GM23338 (cell line): ENCODE results near the gene CCL14. TPM values are rescaled to one million over a fixed set of nuclear protein-coding genes. Genes with fewer than 3 reads are reported as not detected.

ENCODE experiments used
- ATAC-seq: fragments of 200-7000 bp; cut with Tn5 transposase; 3 replicates; pipeline ENCODE4 v1.9.1; 2020
- DNase-seq: peaks from one replicate; pipeline ENCODE4 v3.0.0-alpha.2; 2015; ENCODE audit warnings: low spot score
- H2AFZ ChIP-seq: fragments of 200-600 bp; sonication (generic); 2 replicates; pipeline ENCODE4 v1.8.0; 2016; ENCODE audit warnings: antibody characterized with exemption, mild to moderate bottlenecking, moderate library complexity
- H3F3A ChIP-seq: fragments of 200-600 bp; sonication (generic); replicated peaks from 2 replicates; pipeline ENCODE4 v1.8.0; 2017; ENCODE audit warnings: antibody characterized with exemption, mixed run types, low read depth
- H3K27ac ChIP-seq: fragments of 200-600 bp; sonication (generic); 2 replicates; pipeline ENCODE4 v1.6.1; 2016; ENCODE audit warnings: low read depth
- H3K27me3 ChIP-seq: fragments of 200-600 bp; sonication (generic); 2 replicates; pipeline ENCODE4 v1.8.0; 2016; ENCODE audit warnings: mild to moderate bottlenecking, mixed run types, moderate library complexity; ENCODE audit not compliant: insufficient read depth
- H3K36me3 ChIP-seq: fragments of 200-600 bp; sonication (generic); 2 replicates; pipeline ENCODE4 v1.8.0; 2016; ENCODE audit warnings: mild to moderate bottlenecking; ENCODE audit not compliant: insufficient read depth
- H3K4me1 ChIP-seq: fragments of 200-600 bp; sonication (generic); 2 replicates; pipeline ENCODE4 v1.8.0; 2016; ENCODE audit warnings: mild to moderate bottlenecking, moderate library complexity; ENCODE audit not compliant: insufficient read depth
- H3K4me2 ChIP-seq: fragments of 200-600 bp; sonication (generic); 2 replicates; pipeline ENCODE4 v1.7.1; 2017; ENCODE audit warnings: mixed run types
- H3K4me3 ChIP-seq: fragments of 200-600 bp; sonication (generic); 2 replicates; pipeline ENCODE4 v1.6.1; 2016; ENCODE audit warnings: mixed run types
- H3K79me2 ChIP-seq: fragments of 200-600 bp; sonication (generic); replicated peaks from 2 replicates; pipeline ENCODE4 v1.8.0; 2017; ENCODE audit warnings: mild to moderate bottlenecking; ENCODE audit not compliant: insufficient read depth
- H3K9me2 ChIP-seq: fragments of 200-600 bp; sonication (generic); 2 replicates; pipeline ENCODE4 v1.8.0; 2017; ENCODE audit not compliant: insufficient read depth
- H4K20me1 ChIP-seq: fragments of 200-600 bp; sonication (generic); replicated peaks from 2 replicates; pipeline ENCODE4 v1.8.0; 2017; ENCODE audit warnings: mild to moderate bottlenecking; ENCODE audit not compliant: insufficient read depth
- H3K27ac Mint-ChIP-seq: 2 replicates; pipeline ENCODE4 v1.8.0; 2020; ENCODE audit warnings: inconsistent platforms, mild to moderate bottlenecking, moderate library complexity, mixed read lengths
- H3K27me3 Mint-ChIP-seq: 3 replicates; pipeline ENCODE4 v1.8.0; 2022; ENCODE audit warnings: low read depth, mild to moderate bottlenecking, moderate library complexity, mixed read lengths, inconsistent platforms; ENCODE audit not compliant: insufficient read depth, poor library complexity
- H3K36me3 Mint-ChIP-seq: 3 replicates; pipeline ENCODE4 v1.8.0; 2021; ENCODE audit warnings: low read depth, mild to moderate bottlenecking, inconsistent platforms, moderate library complexity, mixed read lengths
- H3K4me1 Mint-ChIP-seq: 3 replicates; pipeline ENCODE4 v1.8.0; 2020; ENCODE audit warnings: mild to moderate bottlenecking, inconsistent platforms, mixed read lengths
- H3K4me3 Mint-ChIP-seq: 3 replicates; pipeline ENCODE4 v1.8.0; 2021; ENCODE audit warnings: moderate library complexity, mild to moderate bottlenecking, inconsistent platforms, mixed read lengths
- H3K9me3 Mint-ChIP-seq: 3 replicates; pipeline ENCODE4 v1.8.0; 2020; ENCODE audit warnings: moderate library complexity, mild to moderate bottlenecking, inconsistent platforms, mixed read lengths
- CREB1 ChIP-seq: fragments of 250-450 bp; sonication (Bioruptor Pico); IDR thresholded peaks from 2 replicates; pipeline ENCODE4 v1.5.0; 2020; ENCODE audit warnings: low read depth, mild to moderate bottlenecking, moderate library complexity
- EZH2phosphoT487 ChIP-seq: fragments of 200-600 bp; sonication (generic); IDR thresholded peaks from one replicate; pipeline ENCODE4 v1.8.1; 2018; ENCODE audit warnings: antibody characterized with exemption; ENCODE audit not compliant: unreplicated experiment
- NANOG ChIP-seq: IDR thresholded peaks from 2 replicates; pipeline ENCODE4 v1.6.1; 2016; ENCODE audit warnings: antibody characterized with exemption, borderline replicate concordance
- POLR2AphosphoS5 ChIP-seq: IDR thresholded peaks from 2 replicates; pipeline ENCODE4 v1.6.1; 2016; ENCODE audit warnings: antibody characterized with exemption, low read depth
- STAT1 ChIP-seq: IDR thresholded peaks from one replicate; pipeline ENCODE4 v1.6.1; 2016; ENCODE audit warnings: antibody characterized with exemption; ENCODE audit not compliant: unreplicated experiment
- ZNF331 ChIP-seq: fragments of 250-450 bp; sonication (Bioruptor Pico); IDR thresholded peaks from 2 replicates; pipeline ENCODE4 v1.5.0; 2020; ENCODE audit warnings: low read depth, mild to moderate bottlenecking, moderate library complexity
- polyA plus RNA-seq: library from polyadenylated mRNA; unstranded; fragments of >200 nt; fragmentation: Nextera tagmentation; extraction: Ambion mirVana; gene quantifications from 2 replicates; pipeline ENCODE4 v1.2.1, GENCODE V29; 2016
- total RNA-seq: library from RNA; depleted of rRNA; stranded (reverse); fragments of >200 nt; shearing (Covaris generic); gene quantifications from 2 replicates; pipeline ENCODE4 v1.2.3, GENCODE V29; 2014
- TF ChIP-seq, protein P1 (sequence below): fragments of 250-450 bp; sonication (Bioruptor Pico); IDR thresholded peaks from 2 replicates; pipeline ENCODE4 v1.5.0; 2020; ENCODE audit warnings: mild to moderate bottlenecking, moderate library complexity
- TF ChIP-seq, protein P2 (sequence below): IDR thresholded peaks from one replicate; pipeline ENCODE4 v1.6.1; 2018; ENCODE audit warnings: antibody characterized with exemption; ENCODE audit not compliant: unreplicated experiment
- TF ChIP-seq, protein P3 (sequence below): IDR thresholded peaks from 2 replicates; pipeline ENCODE4 v1.6.1; 2016; ENCODE audit warnings: antibody characterized with exemption

Gene CCL14
- total and polyA plus RNA-seq, 2 experiments from 2014 or later, result not detected

DNA sequence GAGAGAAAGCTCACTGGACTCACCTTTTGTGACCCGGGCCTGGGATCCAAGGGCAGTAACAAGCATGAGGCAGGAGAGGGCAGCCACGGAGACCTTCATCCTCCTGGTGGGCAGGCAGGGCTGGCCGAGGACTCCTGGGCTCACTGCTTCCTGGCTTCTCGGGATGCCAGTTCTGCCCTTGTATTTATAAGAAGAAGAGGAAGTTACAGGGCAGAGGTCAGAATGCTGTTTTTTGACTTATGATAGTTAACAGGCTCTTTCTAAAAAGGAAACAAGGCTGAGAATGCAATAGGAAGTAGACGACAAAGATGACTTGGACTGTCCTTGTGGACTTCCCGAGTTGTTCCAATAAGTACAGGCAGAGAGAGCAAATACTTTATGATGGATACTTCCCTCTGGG is 31.3 kb upstream of the CCL14 start, which contains the start of gene CCL23 (continued):
- TF ChIP-seq, protein P1, sequence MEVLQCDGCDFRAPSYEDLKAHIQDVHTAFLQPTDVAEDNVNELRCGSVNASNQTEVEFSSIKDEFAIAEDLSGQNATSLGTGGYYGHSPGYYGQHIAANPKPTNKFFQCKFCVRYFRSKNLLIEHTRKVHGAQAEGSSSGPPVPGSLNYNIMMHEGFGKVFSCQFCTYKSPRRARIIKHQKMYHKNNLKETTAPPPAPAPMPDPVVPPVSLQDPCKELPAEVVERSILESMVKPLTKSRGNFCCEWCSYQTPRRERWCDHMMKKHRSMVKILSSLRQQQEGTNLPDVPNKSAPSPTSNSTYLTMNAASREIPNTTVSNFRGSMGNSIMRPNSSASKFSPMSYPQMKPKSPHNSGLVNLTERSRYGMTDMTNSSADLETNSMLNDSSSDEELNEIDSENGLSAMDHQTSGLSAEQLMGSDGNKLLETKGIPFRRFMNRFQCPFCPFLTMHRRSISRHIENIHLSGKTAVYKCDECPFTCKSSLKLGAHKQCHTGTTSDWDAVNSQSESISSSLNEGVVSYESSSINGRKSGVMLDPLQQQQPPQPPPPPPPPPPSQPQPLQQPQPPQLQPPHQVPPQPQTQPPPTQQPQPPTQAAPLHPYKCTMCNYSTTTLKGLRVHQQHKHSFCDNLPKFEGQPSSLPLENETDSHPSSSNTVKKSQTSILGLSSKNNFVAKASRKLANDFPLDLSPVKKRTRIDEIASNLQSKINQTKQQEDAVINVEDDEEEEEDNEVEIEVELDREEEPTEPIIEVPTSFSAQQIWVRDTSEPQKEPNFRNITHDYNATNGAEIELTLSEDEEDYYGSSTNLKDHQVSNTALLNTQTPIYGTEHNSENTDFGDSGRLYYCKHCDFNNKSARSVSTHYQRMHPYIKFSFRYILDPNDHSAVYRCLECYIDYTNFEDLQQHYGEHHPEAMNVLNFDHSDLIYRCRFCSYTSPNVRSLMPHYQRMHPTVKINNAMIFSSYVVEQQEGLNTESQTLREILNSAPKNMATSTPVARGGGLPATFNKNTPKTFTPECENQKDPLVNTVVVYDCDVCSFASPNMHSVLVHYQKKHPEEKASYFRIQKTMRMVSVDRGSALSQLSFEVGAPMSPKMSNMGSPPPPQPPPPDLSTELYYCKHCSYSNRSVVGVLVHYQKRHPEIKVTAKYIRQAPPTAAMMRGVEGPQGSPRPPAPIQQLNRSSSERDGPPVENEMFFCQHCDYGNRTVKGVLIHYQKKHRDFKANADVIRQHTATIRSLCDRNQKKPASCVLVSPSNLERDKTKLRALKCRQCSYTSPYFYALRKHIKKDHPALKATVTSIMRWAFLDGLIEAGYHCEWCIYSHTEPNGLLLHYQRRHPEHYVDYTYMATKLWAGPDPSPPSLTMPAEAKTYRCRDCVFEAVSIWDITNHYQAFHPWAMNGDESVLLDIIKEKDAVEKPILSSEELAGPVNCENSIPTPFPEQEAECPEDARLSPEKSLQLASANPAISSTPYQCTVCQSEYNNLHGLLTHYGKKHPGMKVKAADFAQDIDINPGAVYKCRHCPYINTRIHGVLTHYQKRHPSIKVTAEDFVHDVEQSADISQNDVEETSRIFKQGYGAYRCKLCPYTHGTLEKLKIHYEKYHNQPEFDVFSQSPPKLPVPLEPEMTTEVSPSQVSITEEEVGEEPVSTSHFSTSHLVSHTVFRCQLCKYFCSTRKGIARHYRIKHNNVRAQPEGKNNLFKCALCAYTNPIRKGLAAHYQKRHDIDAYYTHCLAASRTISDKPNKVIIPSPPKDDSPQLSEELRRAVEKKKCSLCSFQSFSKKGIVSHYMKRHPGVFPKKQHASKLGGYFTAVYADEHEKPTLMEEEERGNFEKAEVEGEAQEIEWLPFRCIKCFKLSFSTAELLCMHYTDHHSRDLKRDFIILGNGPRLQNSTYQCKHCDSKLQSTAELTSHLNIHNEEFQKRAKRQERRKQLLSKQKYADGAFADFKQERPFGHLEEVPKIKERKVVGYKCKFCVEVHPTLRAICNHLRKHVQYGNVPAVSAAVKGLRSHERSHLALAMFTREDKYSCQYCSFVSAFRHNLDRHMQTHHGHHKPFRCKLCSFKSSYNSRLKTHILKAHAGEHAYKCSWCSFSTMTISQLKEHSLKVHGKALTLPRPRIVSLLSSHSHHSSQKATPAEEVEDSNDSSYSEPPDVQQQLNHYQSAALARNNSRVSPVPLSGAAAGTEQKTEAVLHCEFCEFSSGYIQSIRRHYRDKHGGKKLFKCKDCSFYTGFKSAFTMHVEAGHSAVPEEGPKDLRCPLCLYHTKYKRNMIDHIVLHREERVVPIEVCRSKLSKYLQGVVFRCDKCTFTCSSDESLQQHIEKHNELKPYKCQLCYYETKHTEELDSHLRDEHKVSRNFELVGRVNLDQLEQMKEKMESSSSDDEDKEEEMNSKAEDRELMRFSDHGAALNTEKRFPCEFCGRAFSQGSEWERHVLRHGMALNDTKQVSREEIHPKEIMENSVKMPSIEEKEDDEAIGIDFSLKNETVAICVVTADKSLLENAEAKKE (CRISPR knock-in tag), result no peak
- TF ChIP-seq, protein P2, sequence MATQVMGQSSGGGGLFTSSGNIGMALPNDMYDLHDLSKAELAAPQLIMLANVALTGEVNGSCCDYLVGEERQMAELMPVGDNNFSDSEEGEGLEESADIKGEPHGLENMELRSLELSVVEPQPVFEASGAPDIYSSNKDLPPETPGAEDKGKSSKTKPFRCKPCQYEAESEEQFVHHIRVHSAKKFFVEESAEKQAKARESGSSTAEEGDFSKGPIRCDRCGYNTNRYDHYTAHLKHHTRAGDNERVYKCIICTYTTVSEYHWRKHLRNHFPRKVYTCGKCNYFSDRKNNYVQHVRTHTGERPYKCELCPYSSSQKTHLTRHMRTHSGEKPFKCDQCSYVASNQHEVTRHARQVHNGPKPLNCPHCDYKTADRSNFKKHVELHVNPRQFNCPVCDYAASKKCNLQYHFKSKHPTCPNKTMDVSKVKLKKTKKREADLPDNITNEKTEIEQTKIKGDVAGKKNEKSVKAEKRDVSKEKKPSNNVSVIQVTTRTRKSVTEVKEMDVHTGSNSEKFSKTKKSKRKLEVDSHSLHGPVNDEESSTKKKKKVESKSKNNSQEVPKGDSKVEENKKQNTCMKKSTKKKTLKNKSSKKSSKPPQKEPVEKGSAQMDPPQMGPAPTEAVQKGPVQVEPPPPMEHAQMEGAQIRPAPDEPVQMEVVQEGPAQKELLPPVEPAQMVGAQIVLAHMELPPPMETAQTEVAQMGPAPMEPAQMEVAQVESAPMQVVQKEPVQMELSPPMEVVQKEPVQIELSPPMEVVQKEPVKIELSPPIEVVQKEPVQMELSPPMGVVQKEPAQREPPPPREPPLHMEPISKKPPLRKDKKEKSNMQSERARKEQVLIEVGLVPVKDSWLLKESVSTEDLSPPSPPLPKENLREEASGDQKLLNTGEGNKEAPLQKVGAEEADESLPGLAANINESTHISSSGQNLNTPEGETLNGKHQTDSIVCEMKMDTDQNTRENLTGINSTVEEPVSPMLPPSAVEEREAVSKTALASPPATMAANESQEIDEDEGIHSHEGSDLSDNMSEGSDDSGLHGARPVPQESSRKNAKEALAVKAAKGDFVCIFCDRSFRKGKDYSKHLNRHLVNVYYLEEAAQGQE, result no peak
- no peak for TF ChIP-seq ZNF331 (CRISPR knock-in tag)

DNA sequence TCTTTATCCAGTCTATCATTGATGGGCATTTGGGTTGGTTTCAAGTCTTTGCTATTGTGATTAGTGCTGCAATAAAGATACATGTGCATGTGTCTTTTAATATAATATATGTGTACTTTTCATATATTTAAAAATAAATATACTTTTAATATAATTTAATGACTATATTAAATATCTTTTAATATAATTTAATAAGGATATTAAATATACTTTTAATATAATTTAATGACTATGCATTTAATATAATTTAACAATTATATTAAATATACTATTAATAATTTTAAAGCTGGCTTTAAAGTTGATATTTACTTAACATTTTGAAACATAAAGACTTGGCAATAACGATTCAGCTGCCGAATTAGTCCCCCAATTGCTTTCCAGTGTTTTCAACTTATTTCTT is 30.0 kb upstream of the CCL14 start:
- Histone ChIP-seq H3K36me3 (no peaks in the 10 kb centered on the region), H3K79me2 (no peaks in the 10 kb centered on the region), H3K4me3 (no peak overlapping the region), H3F3A (no peaks in the 10 kb centered on the region), H3K9me2 (no peaks in the 10 kb centered on the region), H3K27ac (no peak overlapping the region), H3K4me2 (no peak overlapping the region), H3K4me1 (no peaks in the 10 kb centered on the region), H4K20me1 (no peaks in the 10 kb centered on the region), H3K27me3 (no peaks in the 10 kb centered on the region), H2AFZ (no peak overlapping the region)
- Mint-ChIP-seq H3K36me3 (no peaks in the 10 kb centered on the region; the same call in 2 of the 3 replicates), H3K27me3 (peaks cover 11% of the 10 kb centered on the region), H3K9me3 (peaks cover 24% of the 10 kb centered on the region), H3K4me3 (no peak overlapping the region), H3K27ac (no peak overlapping the region), H3K4me1 (no peaks in the 10 kb centered on the region)
- ATAC-seq (no peak), DNase-seq (no peak)
- TF ChIP-seq POLR2AphosphoS5 (no peak), NANOG (no peak), STAT1 (no peak), EZH2phosphoT487 (no peak), CREB1 (CRISPR knock-in tag) (no peak), ZNF331 (CRISPR knock-in tag) (no peak)
- TF ChIP-seq, protein P3, sequence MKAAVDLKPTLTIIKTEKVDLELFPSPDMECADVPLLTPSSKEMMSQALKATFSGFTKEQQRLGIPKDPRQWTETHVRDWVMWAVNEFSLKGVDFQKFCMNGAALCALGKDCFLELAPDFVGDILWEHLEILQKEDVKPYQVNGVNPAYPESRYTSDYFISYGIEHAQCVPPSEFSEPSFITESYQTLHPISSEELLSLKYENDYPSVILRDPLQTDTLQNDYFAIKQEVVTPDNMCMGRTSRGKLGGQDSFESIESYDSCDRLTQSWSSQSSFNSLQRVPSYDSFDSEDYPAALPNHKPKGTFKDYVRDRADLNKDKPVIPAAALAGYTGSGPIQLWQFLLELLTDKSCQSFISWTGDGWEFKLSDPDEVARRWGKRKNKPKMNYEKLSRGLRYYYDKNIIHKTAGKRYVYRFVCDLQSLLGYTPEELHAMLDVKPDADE, result no peak
- TF ChIP-seq, protein P2, result no peak
